Measurements from ENCODE around the gene ODAD4.

ODAD4 gene, protein sequence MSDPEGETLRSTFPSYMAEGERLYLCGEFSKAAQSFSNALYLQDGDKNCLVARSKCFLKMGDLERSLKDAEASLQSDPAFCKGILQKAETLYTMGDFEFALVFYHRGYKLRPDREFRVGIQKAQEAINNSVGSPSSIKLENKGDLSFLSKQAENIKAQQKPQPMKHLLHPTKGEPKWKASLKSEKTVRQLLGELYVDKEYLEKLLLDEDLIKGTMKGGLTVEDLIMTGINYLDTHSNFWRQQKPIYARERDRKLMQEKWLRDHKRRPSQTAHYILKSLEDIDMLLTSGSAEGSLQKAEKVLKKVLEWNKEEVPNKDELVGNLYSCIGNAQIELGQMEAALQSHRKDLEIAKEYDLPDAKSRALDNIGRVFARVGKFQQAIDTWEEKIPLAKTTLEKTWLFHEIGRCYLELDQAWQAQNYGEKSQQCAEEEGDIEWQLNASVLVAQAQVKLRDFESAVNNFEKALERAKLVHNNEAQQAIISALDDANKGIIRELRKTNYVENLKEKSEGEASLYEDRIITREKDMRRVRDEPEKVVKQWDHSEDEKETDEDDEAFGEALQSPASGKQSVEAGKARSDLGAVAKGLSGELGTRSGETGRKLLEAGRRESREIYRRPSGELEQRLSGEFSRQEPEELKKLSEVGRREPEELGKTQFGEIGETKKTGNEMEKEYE

DNA sequence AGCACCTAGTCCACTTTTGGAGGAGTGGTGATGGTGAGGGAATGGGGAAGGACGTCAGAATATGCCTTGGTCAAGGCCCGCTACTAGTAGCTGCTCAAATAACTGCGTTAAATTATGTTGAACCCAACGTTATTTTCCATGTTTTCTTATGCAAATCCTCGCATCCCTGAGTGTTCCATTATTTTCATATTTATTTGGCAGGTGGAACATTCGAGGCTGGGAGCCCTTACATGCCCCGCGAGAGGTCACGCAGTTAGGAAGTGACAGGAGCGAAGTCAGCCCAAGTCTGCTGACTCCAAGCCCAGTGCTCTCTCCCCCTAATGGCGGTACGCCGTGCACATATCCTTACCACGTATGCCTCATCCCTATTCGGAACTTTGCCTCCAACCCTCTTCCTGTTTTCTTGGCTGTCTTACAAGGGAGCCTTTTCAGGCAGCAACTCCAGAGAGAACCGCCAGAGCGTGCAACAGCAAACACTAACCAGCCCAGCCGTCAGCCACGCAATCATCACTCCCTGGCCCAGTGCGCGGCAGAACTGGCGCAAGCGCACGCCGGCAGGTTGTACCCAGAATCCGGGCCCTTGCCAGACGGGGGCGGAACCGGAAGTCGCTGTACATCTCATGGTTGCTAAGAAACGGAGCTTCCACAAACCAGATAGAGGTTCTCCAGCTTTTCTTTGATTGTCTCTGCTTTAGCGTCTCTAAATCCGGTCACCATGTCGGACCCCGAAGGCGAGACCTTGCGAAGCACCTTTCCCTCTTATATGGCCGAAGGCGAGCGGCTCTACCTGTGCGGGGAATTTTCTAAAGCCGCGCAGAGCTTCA lies at the start of gene ODAD4:
TSS of gene ODAD4 (plus strand) at position 609 of the 824 bp plus-strand sequence. CDS start at position 716, 107 bp downstream.
- peak; percentile 93 for DNase-seq (ENCODE audit: low read depth)

DNA sequence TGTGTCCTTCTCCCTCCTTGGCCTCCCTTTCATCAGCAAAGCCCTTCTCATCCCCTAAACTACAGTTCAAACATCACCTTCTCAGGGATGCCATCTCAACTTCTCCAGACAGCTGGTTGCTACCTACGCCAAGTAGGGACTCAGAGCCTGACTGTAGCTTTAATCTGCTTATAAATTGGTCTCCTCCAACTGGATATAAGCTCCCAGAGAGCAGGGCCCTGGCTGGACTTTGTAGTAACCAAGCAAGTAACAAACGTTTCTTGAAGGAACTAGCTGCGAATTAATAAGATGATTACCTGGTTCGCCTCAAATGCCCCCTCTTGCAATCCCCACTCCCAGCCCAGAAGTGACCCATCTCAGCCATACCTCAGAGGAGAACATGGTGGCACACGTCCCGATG lies 47.7 kb upstream of the ODAD4 start:
- no peak for DNase-seq (ENCODE audit: low read depth)

DNA sequence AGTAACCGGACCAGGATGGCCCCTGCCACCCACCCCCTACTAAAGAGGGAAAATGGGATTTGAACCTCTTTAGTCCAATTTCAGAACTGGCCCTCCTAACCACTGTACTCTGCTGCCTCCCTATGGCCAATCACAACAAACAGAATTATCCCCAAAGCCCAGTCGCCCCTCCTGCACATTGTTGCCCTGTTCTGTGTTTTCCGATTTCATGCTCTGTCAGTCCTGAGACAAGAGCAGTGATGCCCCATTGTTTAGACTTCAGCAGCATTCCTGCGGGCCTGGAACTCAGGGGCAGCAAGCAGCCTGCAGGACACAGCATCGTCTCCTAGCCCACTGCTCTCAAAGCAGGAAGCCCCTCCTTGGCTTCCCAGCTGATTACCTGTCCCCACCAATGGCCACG lies 44.7 kb upstream of the ODAD4 start:
- DNase-seq (ENCODE audit: low read depth), result no peak

DNA sequence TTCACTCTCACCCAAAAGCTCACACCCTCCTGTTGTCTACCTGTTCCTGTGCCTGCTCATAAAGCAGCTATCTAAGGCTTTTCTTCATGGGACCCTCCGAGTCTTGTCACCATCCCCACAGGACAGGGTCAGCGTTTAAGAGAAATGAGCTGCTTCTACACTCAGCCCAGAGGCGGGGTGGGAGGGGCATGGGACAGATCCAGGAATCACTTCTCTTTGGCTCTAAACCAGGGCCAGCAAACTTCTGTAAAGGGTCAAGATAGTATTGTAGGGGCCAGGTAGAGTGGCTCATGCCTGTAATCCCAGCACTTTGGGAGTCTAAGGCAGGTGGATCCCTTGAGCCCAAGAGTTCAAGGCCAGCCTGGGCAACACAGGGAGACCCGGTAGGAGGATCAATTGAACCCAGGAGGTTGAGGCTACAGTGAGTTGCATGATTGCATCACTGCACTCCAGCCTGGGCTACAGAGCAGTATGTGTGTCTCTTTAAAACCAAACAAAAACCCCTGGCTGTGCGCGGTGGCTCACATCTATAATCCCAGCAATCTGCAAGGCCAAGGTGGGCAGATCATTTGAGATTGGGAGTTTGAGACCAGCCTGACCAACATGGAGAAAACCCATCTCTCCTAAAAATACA lies 42.0 kb upstream of the ODAD4 start:
- no peak for DNase-seq (ENCODE audit: low read depth)

DNA sequence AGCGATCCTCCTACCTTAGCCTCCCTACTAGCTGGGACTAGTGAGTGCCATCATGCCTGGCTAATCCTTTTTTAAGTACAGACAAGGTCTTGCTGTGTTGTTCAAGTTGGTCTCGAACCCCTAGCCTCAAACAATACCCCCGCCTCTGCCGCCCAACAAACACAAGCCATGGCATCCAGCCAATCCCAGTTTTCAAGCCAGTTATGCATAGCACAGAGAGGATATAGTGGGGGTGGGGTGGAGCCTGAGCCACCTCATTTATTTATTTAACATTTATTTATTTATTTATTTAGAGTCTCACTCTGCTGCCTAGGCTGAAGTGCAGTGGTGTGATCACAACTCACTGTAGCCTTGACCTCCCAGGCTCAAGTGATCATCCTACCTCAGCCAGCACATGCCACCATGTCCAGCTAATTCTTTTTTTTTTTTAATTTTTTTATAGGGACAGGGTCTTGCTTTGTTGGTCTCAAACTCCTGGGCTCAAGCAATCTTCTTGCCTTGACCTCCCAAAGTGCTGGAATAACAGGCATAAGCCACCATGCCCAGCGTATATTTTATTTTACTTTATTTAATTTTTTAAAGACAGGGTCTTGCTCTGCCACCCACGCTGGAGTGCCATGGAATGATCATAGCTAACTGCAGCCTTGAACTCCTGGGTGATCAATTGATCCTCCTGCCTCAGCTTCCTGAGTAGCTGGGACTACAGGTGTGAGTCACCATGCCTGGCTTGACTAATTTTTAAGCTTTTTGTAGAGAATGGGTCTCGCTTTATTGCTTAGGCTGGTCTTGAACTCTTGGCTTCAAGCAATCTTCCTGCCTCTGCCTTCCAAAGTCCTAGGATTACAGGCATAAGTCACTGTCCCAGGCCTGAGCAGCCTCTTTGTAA lies 39.0 kb upstream of the ODAD4 start:
- DNase-seq (ENCODE audit: low read depth), result no peak

DNA sequence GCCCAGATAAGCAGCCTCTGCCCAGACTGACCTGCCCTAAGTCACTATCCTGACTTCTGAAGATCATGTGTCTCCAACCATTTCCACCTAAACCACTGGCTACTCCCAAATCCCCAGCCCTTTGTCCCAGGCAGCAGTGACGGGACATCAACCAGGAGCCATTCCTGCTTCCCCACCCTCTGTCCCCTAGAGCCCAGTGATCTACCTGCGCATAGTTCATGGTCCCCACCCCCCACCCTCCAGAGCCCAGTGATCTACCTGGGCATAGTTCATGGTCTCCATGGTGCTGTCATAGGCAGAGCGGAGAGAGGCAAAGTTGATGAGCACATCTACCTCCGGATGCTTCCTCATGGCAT lies 38.4 kb upstream of the ODAD4 start:
- no peak for DNase-seq (ENCODE audit: low read depth)

DNA sequence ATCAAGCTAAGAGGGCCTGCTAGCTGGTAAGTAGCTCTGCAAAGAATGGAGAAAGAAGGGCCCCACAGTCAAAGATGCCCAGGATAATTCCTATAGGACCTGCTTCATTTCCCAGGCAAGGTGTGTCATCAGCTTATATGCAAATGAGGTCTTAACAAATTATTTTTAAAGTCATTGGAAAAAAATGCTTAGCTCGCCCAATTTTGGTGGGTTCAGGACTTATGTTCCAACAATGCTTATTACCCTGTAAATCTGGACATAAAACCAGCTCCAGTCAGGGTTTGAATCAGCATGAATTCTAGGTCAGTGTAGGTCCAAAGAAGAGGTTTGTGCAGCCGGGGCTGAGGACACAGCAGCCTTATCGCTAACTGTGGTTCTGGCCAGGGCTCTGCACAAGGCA lies 37.0 kb upstream of the ODAD4 start:
- DNase-seq (ENCODE audit: low read depth), result no peak

DNA sequence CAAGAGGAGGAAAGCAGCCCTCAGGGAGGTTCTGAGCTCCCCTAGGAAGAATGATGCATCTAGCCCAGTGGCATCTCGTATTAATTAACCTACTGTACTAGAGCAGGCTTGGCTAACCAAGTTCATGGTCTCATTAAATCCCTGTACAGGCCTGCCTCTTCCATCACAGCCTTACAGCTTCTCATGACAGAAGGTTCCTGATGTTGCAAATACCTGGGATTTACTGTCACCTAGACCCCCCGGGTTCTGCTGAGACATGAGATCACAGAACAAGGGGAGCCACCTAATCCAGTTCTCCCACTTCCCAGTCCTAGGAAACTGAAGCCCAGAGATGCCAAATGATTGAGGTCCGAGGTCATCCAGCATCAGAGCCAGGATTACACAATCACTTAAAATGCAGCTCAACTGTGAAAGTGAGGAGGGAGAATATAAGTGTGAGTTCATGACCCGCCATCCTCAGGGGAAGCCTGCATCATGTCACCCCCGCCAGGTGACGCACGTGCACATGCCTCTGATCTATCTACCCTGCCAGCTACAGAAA lies 35.6 kb upstream of the ODAD4 start:
- DNase-seq (ENCODE audit: low read depth), result no peak

DNA sequence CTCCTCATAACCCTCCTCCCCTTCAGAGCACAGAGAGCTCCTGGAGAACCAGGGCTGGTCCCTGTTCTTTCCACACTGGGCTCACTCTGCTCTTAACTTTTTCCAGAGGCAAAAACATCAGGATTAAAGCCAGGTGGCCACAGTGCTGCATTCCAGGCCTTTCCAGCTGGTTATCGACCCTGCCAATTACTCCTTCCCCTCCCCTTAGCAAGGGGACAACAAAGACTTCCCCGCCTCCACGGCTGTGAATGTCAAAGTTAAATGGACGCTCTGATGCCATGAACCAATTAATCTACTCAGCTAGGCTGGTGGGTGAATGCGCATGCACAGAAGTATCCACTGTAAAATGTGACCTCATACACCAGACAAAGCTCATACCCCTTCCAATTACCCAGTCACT lies 34.8 kb upstream of the ODAD4 start:
- no peak for DNase-seq (ENCODE audit: low read depth)

DNA sequence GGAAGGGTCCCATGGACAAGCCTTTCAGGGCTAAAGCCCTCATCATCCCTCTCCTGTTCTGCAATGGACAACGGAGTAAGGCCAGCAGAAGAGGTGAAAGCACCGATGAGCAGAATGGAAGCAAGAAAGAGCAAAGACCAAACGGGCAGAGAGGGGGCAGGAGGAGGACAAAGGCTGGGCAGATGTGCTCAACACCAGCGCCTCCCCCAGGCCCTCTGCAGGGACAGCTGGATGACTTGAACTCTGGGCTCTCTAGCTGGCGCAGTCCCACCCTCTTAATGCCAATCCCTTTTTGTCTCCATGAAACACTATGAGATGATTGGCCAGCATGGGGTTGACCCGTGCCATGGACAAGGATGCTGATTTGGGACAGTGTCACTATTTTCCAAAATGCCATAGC lies 33.7 kb upstream of the ODAD4 start:
- DNase-seq (ENCODE audit: low read depth), result no peak

DNA sequence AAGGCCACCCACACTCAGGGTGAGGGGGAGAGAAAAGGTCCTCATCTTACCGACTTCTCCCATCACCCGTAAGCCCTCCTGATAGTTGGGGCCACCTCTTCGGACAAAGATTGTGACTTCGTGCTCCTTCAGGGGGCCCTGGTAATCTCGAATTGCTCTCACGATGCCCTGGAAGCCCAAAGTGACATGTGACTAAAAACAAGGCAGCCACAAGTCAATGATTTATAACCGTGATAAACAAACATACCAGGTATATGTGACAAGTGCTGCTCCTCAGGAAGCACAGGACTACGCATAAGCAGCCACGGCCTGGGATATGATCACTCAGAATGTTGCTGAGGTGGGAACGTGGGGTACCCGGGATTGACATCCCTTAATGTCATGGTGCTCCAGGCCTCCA lies 28.8 kb upstream of the ODAD4 start:
- DNase-seq (ENCODE audit: low read depth), result no peak

DNA sequence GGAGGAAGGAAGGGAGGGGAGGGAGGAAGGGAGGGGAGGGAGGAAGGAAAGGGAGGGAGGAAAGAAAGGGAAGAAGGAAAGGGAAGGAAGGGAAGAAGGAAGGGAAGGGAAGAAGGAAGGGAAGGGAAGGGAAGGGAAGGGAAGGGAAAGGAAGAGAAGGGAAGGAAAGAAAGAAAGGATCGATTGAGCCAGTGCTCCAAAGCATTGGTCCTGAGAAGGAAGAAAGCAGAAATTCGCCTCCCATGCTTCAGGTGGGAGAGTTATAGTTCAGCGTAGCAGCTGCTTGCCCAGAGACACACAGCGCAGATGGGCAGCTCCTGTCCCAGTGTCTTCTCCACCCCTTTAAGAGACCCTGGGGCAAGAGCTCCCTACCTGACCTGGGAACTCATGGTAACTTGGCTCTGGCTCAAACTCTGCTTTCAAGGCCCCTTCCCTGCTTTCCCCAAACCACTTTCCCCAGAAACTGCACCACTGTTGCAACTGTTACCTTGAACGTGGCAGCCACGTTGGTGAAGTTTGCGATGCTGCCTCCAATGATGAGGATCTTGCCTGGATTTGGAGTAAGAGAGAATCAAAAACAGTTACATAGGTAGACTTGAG lies 26.1 kb upstream of the ODAD4 start:
- DNase-seq (ENCODE audit: low read depth), result no peak

DNA sequence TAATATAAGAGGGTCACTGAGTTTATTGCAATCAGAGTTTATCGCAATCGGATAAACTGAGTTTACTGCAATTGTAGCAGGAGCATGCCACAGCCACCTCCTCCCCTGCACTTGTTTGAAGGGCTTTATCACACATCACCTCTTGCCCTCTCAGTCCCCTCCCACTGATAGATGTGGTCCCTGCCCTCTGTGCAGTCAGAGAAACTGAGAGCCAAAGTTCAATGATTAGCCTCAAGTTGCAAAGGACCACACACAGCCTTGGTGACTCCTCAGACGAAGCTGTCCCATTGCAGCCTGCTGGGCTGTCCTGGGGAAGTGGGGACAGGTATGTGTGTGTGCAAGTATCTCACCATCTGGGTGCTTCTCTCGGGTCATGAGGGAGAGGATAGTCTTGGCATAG lies 25.2 kb upstream of the ODAD4 start:
- DNase-seq (ENCODE audit: low read depth), result no peak

DNA sequence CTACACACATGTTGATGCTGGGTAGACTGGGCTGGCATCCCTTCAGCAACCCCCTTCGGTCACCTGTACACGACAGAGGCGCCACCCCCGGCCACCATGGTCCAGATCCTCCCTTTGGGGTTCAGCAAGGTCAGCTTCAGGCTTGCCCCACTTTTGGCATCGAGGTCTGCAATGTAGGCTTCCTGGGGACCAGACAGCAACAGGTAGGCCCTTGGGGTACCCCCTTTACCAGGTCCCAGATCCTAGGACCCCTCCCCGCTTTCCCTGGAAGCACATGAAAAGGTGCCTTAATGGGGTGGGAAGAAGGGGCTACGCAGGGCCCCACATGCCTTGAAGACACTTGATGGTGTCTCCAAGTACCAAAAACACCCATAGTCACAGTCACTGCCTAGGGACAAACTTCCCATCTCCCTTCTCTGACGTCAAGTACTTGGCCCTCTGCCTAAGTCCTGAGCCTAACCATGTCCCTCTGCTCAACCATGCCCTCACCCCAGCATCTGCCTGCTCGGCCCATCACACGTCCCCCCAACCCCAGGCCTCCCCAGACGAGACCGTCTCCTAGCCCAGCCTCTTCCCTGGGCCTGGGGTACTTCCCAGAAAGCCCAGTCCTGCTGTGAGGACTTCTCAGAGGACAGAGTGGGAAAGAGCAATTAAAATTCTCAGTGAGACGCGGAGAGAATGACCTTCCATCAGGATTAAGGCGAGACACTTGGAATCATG lies 23.8 kb upstream of the ODAD4 start:
- no peak for DNase-seq (ENCODE audit: low read depth)

DNA sequence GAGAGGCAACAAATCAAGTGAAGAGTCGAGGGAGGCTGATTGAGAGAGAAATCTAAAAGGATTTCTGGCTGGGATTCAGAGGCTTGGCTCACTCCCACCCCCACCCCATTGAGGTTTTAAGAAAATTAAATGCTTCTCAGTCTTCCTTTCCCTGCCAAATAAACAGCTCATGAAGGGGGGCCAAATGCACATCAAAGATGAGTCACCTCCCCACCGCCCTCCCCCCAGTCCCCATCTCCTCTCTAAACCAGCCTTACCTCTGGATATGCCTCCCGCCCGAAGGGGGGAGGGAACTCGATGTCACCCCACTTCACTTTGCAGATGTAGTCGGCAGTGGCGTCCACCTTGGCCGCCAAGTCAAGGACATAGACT lies 23.2 kb upstream of the ODAD4 start:
- no peak for DNase-seq (ENCODE audit: low read depth)

DNA sequence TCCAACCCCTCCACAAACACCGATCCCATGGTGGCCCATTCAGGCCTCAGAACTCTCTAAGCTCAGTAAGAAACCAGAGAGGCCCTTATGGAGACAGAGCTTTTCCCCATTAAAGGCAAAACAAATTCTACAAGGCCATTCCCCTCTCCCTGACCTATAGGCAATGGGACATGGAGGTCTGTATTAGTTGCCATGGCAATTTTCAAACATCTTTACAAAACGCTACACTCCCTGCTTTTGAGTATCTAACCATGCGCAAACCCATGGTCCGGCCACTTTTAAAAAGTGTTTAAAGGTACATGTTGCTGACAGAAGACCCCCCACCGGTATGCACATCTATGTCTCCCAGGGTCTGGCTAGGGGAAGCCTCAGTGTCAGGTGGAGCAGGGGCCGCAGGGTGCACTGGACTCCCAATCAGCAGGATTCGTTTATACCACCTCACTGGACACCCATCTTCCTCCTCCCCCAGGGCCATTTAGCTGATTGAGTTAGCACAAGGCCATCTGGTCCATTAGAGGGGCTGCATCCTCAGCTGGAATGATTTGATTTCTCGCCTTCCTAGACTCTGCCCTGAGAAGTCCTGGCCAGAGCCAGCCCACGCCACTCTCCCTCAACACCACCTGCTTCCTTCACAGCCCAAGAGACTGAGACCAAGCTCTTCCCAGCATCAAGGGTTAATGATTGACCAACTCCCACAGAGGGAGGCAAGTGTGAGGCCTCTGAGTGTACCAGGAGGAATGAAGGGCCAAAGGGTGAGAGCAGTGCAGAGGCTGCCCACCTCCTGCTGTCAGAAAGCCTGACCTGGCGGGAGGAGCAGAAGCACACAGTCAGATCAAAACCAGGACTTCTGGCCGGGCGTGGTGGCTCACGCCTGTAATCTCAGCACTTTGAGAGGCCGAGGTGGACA lies 22.5 kb upstream of the ODAD4 start:
- DNase-seq (ENCODE audit: low read depth), result no peak

DNA sequence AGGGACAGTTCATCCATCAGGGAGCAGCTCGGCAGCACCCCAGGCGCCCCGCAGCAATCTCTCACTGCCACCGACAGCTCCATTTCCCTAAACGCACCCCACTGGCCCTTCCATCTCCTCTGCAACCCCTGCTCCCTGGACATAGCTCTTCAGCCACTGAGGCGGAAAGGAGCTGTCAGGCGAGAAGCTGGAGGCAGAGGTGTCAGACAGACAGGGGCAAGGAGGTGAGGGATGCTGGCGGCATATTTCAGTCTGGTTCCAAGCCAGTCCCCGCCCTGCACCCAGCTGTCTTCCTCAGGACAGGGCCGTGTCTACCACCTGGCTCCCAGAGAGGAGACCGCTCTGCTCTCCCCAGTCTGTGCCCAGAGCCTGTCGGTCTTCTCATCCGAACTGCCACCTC lies 21.3 kb upstream of the ODAD4 start:
- DNase-seq (ENCODE audit: low read depth), result no peak

DNA sequence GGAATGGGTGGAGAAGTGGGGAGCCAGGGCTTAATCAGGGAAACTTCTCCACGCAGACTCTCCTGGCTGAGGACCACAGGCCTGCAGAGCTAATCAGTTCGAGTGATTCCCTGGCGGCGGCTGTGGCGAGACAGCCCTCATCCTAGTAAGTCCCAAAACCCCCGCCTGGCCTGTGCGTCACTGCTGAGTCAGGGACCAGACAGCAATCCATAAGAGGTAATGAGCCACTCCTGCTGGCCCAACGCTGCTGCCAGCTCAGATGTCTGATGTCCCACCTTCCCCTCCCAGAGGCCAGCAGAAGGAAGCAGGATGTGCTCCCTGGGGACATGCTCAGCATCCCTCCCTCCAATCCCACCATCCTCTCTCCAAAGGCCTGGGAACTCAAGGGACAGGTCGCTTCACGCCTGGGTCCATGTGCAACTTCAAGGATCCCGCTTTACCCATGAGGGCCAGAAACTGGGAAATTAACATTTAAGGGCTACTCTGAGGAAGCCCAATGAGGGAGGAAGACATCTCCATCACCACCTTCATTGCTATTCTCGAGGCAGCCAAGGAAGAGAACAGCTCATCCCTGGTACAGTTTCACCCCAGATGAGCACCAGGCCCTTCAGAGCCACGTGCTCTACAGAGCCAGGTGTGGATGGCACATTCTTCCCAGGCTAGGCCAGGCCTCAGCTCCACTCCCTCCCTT lies 19.6 kb upstream of the ODAD4 start:
- DNase-seq (ENCODE audit: low read depth), result no peak

All from activated T-cell treated with anti-CD3 and anti-CD28 coated beads for 24 hours (primary cell).